HFF-Myc (cell line): ENCODE measurements around the gene ZNF407.

ENCODE experiments used
- DNase-seq: peaks from one replicate; pipeline ENCODE4 v3.0.0-alpha.2; 2011; ENCODE audit warnings: low read depth; ENCODE audit errors: extremely low read depth
- H3K4me3 ChIP-seq: replicated peaks from 2 replicates; pipeline ENCODE4 v1.5.1; 2011; ENCODE audit warnings: low read depth, mild to moderate bottlenecking, control low read depth, low read length
- CTCF ChIP-seq: IDR thresholded peaks from 2 replicates; pipeline ENCODE4 v1.5.1; 2012; ENCODE audit warnings: mild to moderate bottlenecking, low read depth, low read length, control low read depth; ENCODE audit errors: missing control alignments

Gene ZNF407

DNA sequence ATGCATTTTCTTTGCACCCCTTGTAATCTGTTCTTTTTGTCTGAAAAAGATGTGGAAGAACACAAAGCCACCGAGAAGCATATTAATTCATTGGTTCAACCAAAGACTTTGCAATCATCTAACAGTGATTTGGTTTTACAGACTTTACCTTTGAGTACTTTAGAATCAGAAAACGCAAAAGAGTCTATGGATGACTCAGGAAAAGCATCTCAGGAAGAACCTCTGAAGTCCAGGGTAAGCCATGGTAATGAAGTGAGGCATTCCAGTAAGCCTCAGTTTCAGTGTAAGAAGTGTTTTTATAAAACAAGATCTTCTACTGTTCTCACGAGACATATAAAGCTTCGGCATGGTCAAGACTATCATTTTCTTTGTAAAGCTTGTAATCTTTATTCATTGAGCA lies 35.2 kb downstream of the ZNF407 start:
- H3K4me3 ChIP-seq, result no peak overlapping the region
- no peak for DNase-seq
- TF ChIP-seq CTCF, result no peak

GRCh38 chr18:74633652-74634352 lies 36.1 kb downstream of the ZNF407 start:
- DNase-seq, result no peak
- no peak overlapping the region for H3K4me3 ChIP-seq
- no peak for TF ChIP-seq CTCF

DNA sequence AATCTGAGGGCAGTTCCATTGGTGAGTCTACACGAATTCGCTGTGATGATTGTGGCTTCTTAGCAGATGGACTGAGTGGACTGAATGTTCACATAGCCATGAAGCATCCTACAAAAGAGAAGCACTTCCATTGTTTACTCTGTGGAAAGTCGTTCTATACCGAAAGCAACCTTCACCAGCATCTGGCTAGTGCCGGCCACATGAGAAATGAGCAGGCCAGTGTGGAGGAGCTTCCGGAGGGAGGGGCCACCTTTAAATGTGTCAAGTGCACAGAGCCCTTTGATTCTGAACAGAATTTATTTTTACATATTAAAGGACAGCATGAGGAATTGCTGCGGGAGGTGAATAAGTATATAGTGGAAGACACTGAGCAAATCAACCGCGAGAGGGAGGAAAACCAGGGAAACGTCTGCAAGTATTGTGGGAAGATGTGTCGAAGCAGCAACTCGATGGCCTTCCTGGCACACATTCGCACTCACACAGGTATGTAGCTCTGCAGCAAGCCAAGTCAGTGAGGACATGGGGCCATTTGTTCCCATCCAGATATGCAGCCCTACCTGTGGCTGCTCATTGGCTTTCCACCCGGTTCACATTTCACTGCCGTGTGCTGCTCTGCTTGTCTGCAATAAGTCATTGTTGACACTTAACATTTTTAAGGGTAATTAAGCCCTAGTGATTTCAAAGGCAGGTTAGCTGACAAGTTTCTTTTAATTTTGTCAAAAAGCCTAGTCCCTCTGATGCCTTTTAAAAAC lies 37.7 kb downstream of the ZNF407 start:
- TF ChIP-seq CTCF, result no peak
- DNase-seq, result no peak

GRCh38 chr18:74637070-74637469 lies 39.4 kb downstream of the ZNF407 start:
- DNase-seq, result no peak
- H3K4me3 ChIP-seq, result no peak overlapping the region
- TF ChIP-seq CTCF, result no peak

More for the DNA sequence above, 37.7 kb downstream of the ZNF407 start:
- H3K4me3 ChIP-seq, result no peak overlapping the region

- no peak for DNase-seq
- no peak for TF ChIP-seq CTCF
- no peak overlapping the region for H3K4me3 ChIP-seq
Measured at GRCh38 chr18:74638210-74638609, 40.5 kb downstream of the ZNF407 start.

DNA sequence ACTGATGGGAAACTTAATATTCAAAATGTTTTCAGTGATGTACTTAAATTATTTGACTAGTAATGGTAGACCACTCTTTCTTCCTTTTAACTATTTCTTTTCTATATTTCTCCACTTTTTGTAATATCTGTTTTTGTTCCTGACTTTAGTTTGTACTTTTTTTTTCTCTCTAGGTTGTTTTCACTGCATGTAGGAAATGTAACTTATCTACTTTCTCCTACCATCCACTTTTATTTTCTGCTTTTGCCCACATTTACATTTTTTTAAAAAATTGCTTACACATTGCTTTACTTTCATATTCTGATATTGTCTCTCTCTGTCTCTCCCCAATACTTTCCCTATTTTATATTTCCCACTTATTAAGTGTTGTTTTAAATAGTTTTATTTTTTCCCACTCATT lies 47.0 kb downstream of the ZNF407 start:
- no peak overlapping the region for H3K4me3 ChIP-seq
- DNase-seq, result no peak
- TF ChIP-seq CTCF, result no peak
